H1 (cell line): ENCODE results near the gene PPIH. TPM values are rescaled to one million over a fixed set of nuclear protein-coding genes. Genes with fewer than 3 reads are reported as not detected.

Experiments used
- CTCF ChIA-PET: fragments of 300-600 bp; sonication (Branson Sonifier 250); formaldehyde crosslinking; loops from one replicate; lab custom pipeline; 2021; ENCODE audit not compliant: partially characterized antibody; lab: Charles Lee
- POLR2A ChIA-PET: fragments of 300-600 bp; sonication (Branson Sonifier 250); formaldehyde crosslinking; loops from one replicate; lab custom pipeline; 2021; ENCODE audit warnings: inconsistent platforms; ENCODE audit not compliant: partially characterized antibody; lab: Charles Lee
- DNase-seq, 2 experiments: peaks; one replicate each; pipeline versions ENCODE4 v3.0.0 to v3.0.0-alpha.2; 2010 to 2022; ENCODE audit warnings: low spot score in 2 of 2, low read depth in 1 of 2, mixed read lengths in 1 of 2
- FAIRE-seq: peaks from 2 replicates; lab custom pipeline; 2011; peaks lifted over from hg19 to GRCh38; lab: Jason Lieb, UNC
- H2AFZ ChIP-seq: 2 replicates; pipeline ENCODE4 v1.8.1; 2012; ENCODE audit warnings: low read length, inconsistent platforms
- H2AK5ac ChIP-seq: 2 replicates; pipeline ENCODE4 v1.6.1; 2013; ENCODE audit warnings: low read depth, low read length
- H2BK120ac ChIP-seq: replicated peaks from 2 replicates; pipeline ENCODE3; 2013; ENCODE audit warnings: low read depth, low read length, inconsistent platforms
- H2BK12ac ChIP-seq: 2 replicates; pipeline ENCODE4 v1.6.1; 2013; ENCODE audit warnings: low read depth, low read length
- H2BK15ac ChIP-seq: 2 replicates; pipeline ENCODE4 v1.6.1; 2013; ENCODE audit warnings: low read length
- H2BK20ac ChIP-seq: 2 replicates; pipeline ENCODE4 v1.6.1; 2013; ENCODE audit warnings: low read length
- H2BK5ac ChIP-seq: 2 replicates; pipeline ENCODE4 v1.6.1; 2013; ENCODE audit warnings: low read depth, low read length
- H3K14ac ChIP-seq: 2 replicates; pipeline ENCODE4 v1.6.1; 2013; ENCODE audit warnings: inconsistent platforms; ENCODE audit not compliant: insufficient read length
- H3K18ac ChIP-seq: 2 replicates; pipeline ENCODE4 v1.6.1; 2013; ENCODE audit warnings: low read length; ENCODE audit errors: extremely low read depth
- H3K23ac ChIP-seq: 2 replicates; pipeline ENCODE4 v1.6.1; 2013; ENCODE audit warnings: inconsistent platforms; ENCODE audit not compliant: insufficient read length
- H3K23me2 ChIP-seq: 2 replicates; pipeline ENCODE4 v1.6.1; 2013; ENCODE audit warnings: low read depth, low read length
- H3K27ac ChIP-seq: 2 replicates; pipeline ENCODE4 v1.6.1; 2011; ENCODE audit warnings: low read depth, low read length, inconsistent platforms
- H3K27me3 ChIP-seq, 4 experiments: replicated peaks in 1 of 4; 1 replicate in 1 of 4; 2 replicates in 3 of 4; pipeline versions ENCODE4 v1.6.1 to v1.8.1; 2011 to 2013; ENCODE audit warnings: low read length in 3 of 4, mild to moderate bottlenecking in 3 of 4, inconsistent platforms in 2 of 4, mixed read lengths in 2 of 4, moderate library complexity in 1 of 4; ENCODE audit not compliant: control insufficient read depth in 3 of 4, insufficient read depth in 3 of 4; ENCODE audit errors: extremely low read depth in 1 of 4
- H3K36me3 ChIP-seq, 4 experiments: 2 replicates each; pipeline versions ENCODE4 v1.6.1 to v1.8.1; 2011 to 2013; ENCODE audit warnings: mild to moderate bottlenecking in 4 of 4, low read length in 3 of 4, moderate library complexity in 2 of 4, control low read depth in 1 of 4, inconsistent platforms in 1 of 4; ENCODE audit not compliant: insufficient read depth in 4 of 4, control insufficient read depth in 2 of 4
- H3K4ac ChIP-seq: replicated peaks from 2 replicates; pipeline ENCODE3; 2013; ENCODE audit warnings: low read length, low read depth, mixed read lengths, inconsistent platforms; ENCODE audit not compliant: insufficient read length
- H3K4me1 ChIP-seq, 4 experiments: replicated peaks in 1 of 4; 1 replicate in 1 of 4; 2 replicates in 3 of 4; pipeline versions ENCODE4 v1.6.1 to v1.8.1; 2011 to 2013; ENCODE audit warnings: low read length in 3 of 4, inconsistent platforms in 2 of 4, mixed read lengths in 1 of 4; ENCODE audit not compliant: insufficient read depth in 4 of 4, control insufficient read depth in 3 of 4
- H3K4me2 ChIP-seq, 2 experiments: 2 replicates each; pipeline versions ENCODE4 v1.6.1 to v1.8.1; 2011 to 2013; ENCODE audit warnings: low read depth in 2 of 2, low read length in 2 of 2, control low read depth in 1 of 2, inconsistent platforms in 1 of 2, mild to moderate bottlenecking in 1 of 2; ENCODE audit not compliant: insufficient read depth in 1 of 2
- H3K4me3 ChIP-seq, 4 experiments: fragments of 200-600, 300-600 bp in 1 of 4; sonication (generic), shearing (Covaris generic), sonication (Bioruptor Twin) in 1 of 4; 2 replicates each; pipeline versions ENCODE4 v1.5.1 to v1.8.1; 2011 to 2016; ENCODE audit warnings: low read length in 4 of 4, low read depth in 3 of 4, control low read depth in 2 of 4, inconsistent platforms in 2 of 4, mild to moderate bottlenecking in 2 of 4, mixed read lengths in 1 of 4, moderate library complexity in 1 of 4; ENCODE audit not compliant: insufficient read depth in 2 of 4; ENCODE audit errors: extremely low read depth in 1 of 4
- H3K56ac ChIP-seq: replicated peaks from 2 replicates; pipeline ENCODE3; 2013; ENCODE audit warnings: low read depth, mild to moderate bottlenecking, mixed read lengths, low read length, inconsistent platforms; ENCODE audit not compliant: insufficient read length
- H3K79me1 ChIP-seq: 2 replicates; pipeline ENCODE4 v1.6.1; 2013; ENCODE audit warnings: low read depth, low read length, control low read depth
- H3K79me2 ChIP-seq, 2 experiments: 2 replicates each; pipeline versions ENCODE4 v1.6.1 to v1.8.1; 2012 to 2013; ENCODE audit warnings: low read length in 2 of 2, mild to moderate bottlenecking in 2 of 2, inconsistent platforms in 1 of 2; ENCODE audit not compliant: insufficient read depth in 2 of 2, control insufficient read depth in 1 of 2
- H3K9ac ChIP-seq, 4 experiments: replicated peaks in 1 of 4; 1 replicate in 1 of 4; 2 replicates in 3 of 4; pipeline versions ENCODE4 v1.6.1 to v1.8.1; 2011 to 2013; ENCODE audit warnings: low read depth in 3 of 4, low read length in 3 of 4, control low read depth in 2 of 4, mild to moderate bottlenecking in 2 of 4, moderate library complexity in 2 of 4, inconsistent platforms in 1 of 4; ENCODE audit errors: extremely low read depth in 1 of 4
- H3K9me3 ChIP-seq, 2 experiments: 2 replicates each; pipeline versions ENCODE4 v1.6.1 to v1.8.1; 2012 to 2013; ENCODE audit warnings: mild to moderate bottlenecking in 2 of 2, moderate library complexity in 2 of 2, control low read depth in 1 of 2, inconsistent platforms in 1 of 2, low read depth in 1 of 2, low read length in 1 of 2, mixed read lengths in 1 of 2; ENCODE audit not compliant: insufficient read depth in 2 of 2
- H4K20me1 ChIP-seq, 2 experiments: replicated peaks in 1 of 2; 2 replicates each; pipeline versions ENCODE3 to v1.8.1; 2011 to 2013; ENCODE audit warnings: inconsistent platforms in 2 of 2, low read length in 2 of 2, mild to moderate bottlenecking in 1 of 2; ENCODE audit not compliant: insufficient read depth in 2 of 2, control insufficient read depth in 1 of 2
- H4K5ac ChIP-seq: 2 replicates; pipeline ENCODE4 v1.6.1; 2013; ENCODE audit warnings: low read length, low read depth, mixed read lengths, inconsistent platforms; ENCODE audit not compliant: insufficient read length
- H4K8ac ChIP-seq: 2 replicates; pipeline ENCODE4 v1.8.0; 2013; ENCODE audit warnings: mild to moderate bottlenecking, moderate library complexity, low read length, inconsistent platforms; ENCODE audit not compliant: insufficient read depth; ENCODE audit errors: extremely low read depth
- H4K91ac ChIP-seq: replicated peaks from 2 replicates; pipeline ENCODE3; 2013; ENCODE audit warnings: low read length, mixed read lengths, inconsistent platforms; ENCODE audit not compliant: insufficient read length
- BCL11A ChIP-seq, 2 experiments: IDR thresholded peaks; one replicate each; pipeline ENCODE4 v1.6.1; 2011; ENCODE audit warnings: low read depth in 2 of 2, low read length in 2 of 2, mild to moderate bottlenecking in 2 of 2
- BRCA1 ChIP-seq: IDR thresholded peaks from 2 replicates; pipeline ENCODE4 v1.6.1; 2012; ENCODE audit warnings: low read depth, low read length, improper control_type of control experiment
- CEBPB ChIP-seq: IDR thresholded peaks from 2 replicates; pipeline ENCODE4 v1.6.1; 2012; ENCODE audit warnings: low read depth, low read length
- CREB1 ChIP-seq: IDR thresholded peaks from 2 replicates; pipeline ENCODE4 v1.6.1; 2012; ENCODE audit warnings: inconsistent platforms
- POLR2A ChIP-seq, 2 experiments: IDR thresholded peaks; 1 replicate in 1 of 2; 2 replicates in 1 of 2; pipeline ENCODE4 v1.6.1; 2011; ENCODE audit warnings: low read depth in 2 of 2, low read length in 2 of 2, mild to moderate bottlenecking in 2 of 2; ENCODE audit errors: control extremely low read depth in 1 of 2
- RNF2 ChIP-seq: fragments of 200-900, 300-1000 bp; sonication (generic); IDR thresholded peaks from 2 replicates; pipeline ENCODE4 v1.7.1; 2016; ENCODE audit warnings: borderline replicate concordance, low read depth, mild to moderate bottlenecking, antibody characterized with exemption, low read length; ENCODE audit not compliant: poor library complexity, severe bottlenecking; ENCODE audit errors: missing control alignments
- SP4 ChIP-seq: IDR thresholded peaks from 2 replicates; pipeline ENCODE4 v1.6.1; 2012; ENCODE audit warnings: low read length, inconsistent platforms
- SUZ12 ChIP-seq: fragments of 200-600 bp; sonication (generic); IDR thresholded peaks from 2 replicates; pipeline ENCODE4 v1.6.1; 2012; ENCODE audit warnings: mild to moderate bottlenecking, inconsistent platforms, low read length, moderate library complexity, mixed read lengths
- TAF7 ChIP-seq: optimal IDR thresholded peaks from 2 replicates; pipeline ENCODE3; 2011; ENCODE audit warnings: low read depth, mild to moderate bottlenecking, inconsistent platforms, low read length, moderate library complexity, borderline replicate concordance
- ZNF274 ChIP-seq: IDR thresholded peaks from 2 replicates; pipeline ENCODE4 v1.7.0; 2012; ENCODE audit warnings: low read length, borderline replicate concordance; ENCODE audit errors: extremely low read depth
- WGBS, 2 experiments: shearing (Covaris generic) in 1 of 2; methylation state at CpG; one replicate each; pipeline versions ENCODE4 v1.1.6 to v1.1.7; 2013 to 2015; ENCODE audit warnings: low lambda C conversion rate in 2 of 2, mixed read lengths in 2 of 2, inconsistent platforms in 1 of 2, low coverage in 1 of 2, missing lambda C conversion rate in 1 of 2; ENCODE audit not compliant: insufficient replicate concordance in 2 of 2, insufficient coverage in 1 of 2, insufficient read length in 1 of 2; ENCODE audit errors: extremely low coverage in 1 of 2, missing lambda C conversion rate in 1 of 2; 5-methylcytosine and 5-hydroxymethylcytosine counted together
- polyA plus RNA-seq, 7 experiments: library from polyadenylated mRNA; depleted of rRNA in 3 of 7; stranded (reverse) in 5 of 7; unstranded in 2 of 7; fragments of >200 nt in 5 of 7; fragments of 200-250 nt in 2 of 7; gene quantifications; 1 replicate in 5 of 7; 2 replicates in 1 of 7; 4 replicates in 1 of 7; pipeline versions ENCODE4 v1.2.1 to v1.2.3, GENCODE V29; 2011 to 2013; ENCODE audit warnings: missing spikeins in 2 of 7, mixed read lengths in 2 of 7
- total RNA-seq: library from RNA; stranded (reverse); fragmentation: NEBNext Ultra II Directional; extraction: Animal tissue kit (Norgen Biotek cat#: 25700); gene quantifications from 2 replicates; pipeline ENCODE4 v1.2.1, GENCODE V29; 2021

Gene PPIH
- total and polyA plus RNA-seq, 2 of the 8 experiments (the other 6 are each of a cell fraction or from before 2014, with no cell fraction given) = 78.1 to 91.5 TPM

- Histone ChIP-seq H3K23ac (no peak overlapping the region), H3K9ac (no peak overlapping the region), H3K79me2 (no peaks in the 10 kb centered on the region), H4K5ac (no peak overlapping the region), H3K4ac (no peak overlapping the region), H3K36me3 (peaks cover 9 to 63% (median 30%) of the 10 kb centered on the region in 4 experiments), H3K79me1 (no peaks in the 10 kb centered on the region), H2BK15ac (no peak overlapping the region), H3K18ac (no peak overlapping the region), H2BK5ac (no peak overlapping the region), H2BK20ac (no peak overlapping the region), H4K20me1 (peaks cover 0 to 3% of the 10 kb centered on the region in 2 experiments), H4K8ac (no peak overlapping the region), H2AK5ac (no peak overlapping the region), H3K27me3 (no peaks in the 10 kb centered on the region), H3K56ac (no peak overlapping the region), H3K14ac (no peak overlapping the region), H3K27ac (no peak overlapping the region), H3K23me2 (peaks cover 2% of the 10 kb centered on the region; the same call in 1 of the 2 replicates), H3K4me2 (no peak overlapping the region)
- 92% methylated on average over 4 of the region's 4 CpGs; no CpG with 5 or more reads in 1 of the 2 experiments for WGBS, 2 experiments
- no peak for DNase-seq
- ChIA-PET CTCF (interaction anchor here (0.6 to 1.8 kb wide), 4 partner anchors 9 to 135 kb away, joined by 3 to 8 read pairs (median 4); no protein-coding TSS in a partner anchor), POLR2A (interaction anchor here (0.6 to 6.7 kb wide), 2 partner anchors 11 to 964 kb away, joined by 3 to 64 read pairs; partner anchors contain the start of gene YBX1)
- no peak for FAIRE-seq
- no peak for TF ChIP-seq SP4
- TF ChIP-seq TAF7 = no peak
- TF ChIP-seq SUZ12 = no peak
- TF ChIP-seq CEBPB = no peak
- no peak for TF ChIP-seq RNF2
- no peak for TF ChIP-seq CREB1
- TF ChIP-seq POLR2A (IDR thresholded peaks at IDR 0.05; ENCODE audit: control extremely low read depth in 1 of 2, low read depth in 2 of 2, low read length in 2 of 2) = no peak
- no peak for TF ChIP-seq ZNF274
- no peak for TF ChIP-seq BCL11A (IDR thresholded peaks at IDR 0.05; ENCODE audit: low read depth in 2 of 2, low read length in 2 of 2)
- no peak for TF ChIP-seq BRCA1
- TF ChIP-seq, all 59 proteins: peak for 0
- no peak overlapping the region for H2BK120ac ChIP-seq
- no peak overlapping the region for H2AFZ ChIP-seq
- H3K9me3 ChIP-seq = no peaks in the 10 kb centered on the region
- H3K4me3 ChIP-seq = no peak overlapping the region
- H3K4me1 ChIP-seq = no peaks in the 10 kb centered on the region
- H4K91ac ChIP-seq = no peak overlapping the region
- no peak overlapping the region for H2BK12ac ChIP-seq
Observed at GRCh38 chr1:42670425-42670824, 12.2 kb downstream of the PPIH start.
